Motor neuron (in vitro differentiated cells): ENCODE results near the gene REN. TPM values are rescaled to one million over a fixed set of nuclear protein-coding genes. Genes with fewer than 3 reads are reported as not detected.
A peak's percentile ranks its signal among the peaks of the same experiment; 100 is the strongest.

Experiments
- ATAC-seq, 8 experiments: fragments of 200-7000 bp; cut with Tn5 transposase; replicated peaks in 6 of 8; 2 replicates each; pipeline ENCODE4 v1.8.0; 2021; ENCODE audit warnings: mild to moderate bottlenecking in 8 of 8, moderate library complexity in 8 of 8
- H3K27ac ChIP-seq, 2 donors: fragments of 250-450 bp; sonication (Bioruptor Pico); 2 replicates each; pipeline ENCODE4 v1.9.0; 2021; ENCODE audit warnings: antibody characterized with exemption in 2 of 2, mild to moderate bottlenecking in 2 of 2, moderate library complexity in 1 of 2
- H3K4me1 ChIP-seq, 2 donors: fragments of 250-450 bp; sonication (Bioruptor Pico); replicated peaks in 1 of 2; 2 replicates each; pipeline ENCODE4 v1.6.1; 2021; ENCODE audit warnings: antibody characterized with exemption in 2 of 2, mild to moderate bottlenecking in 2 of 2, moderate library complexity in 1 of 2
- H3K4me3 ChIP-seq, 5 donors: fragments of 250-450 bp; sonication (Bioruptor Pico); 2 replicates each; pipeline ENCODE4 v1.9.0; 2021; ENCODE audit warnings: antibody characterized with exemption in 5 of 5, mild to moderate bottlenecking in 5 of 5, moderate library complexity in 4 of 5
- WGBS, 10 experiments: fragments of 450-650 bp; shearing (Covaris generic); methylation state at CpG; one replicate each; pipeline ENCODE4 v1.0.0; 2022; 5-methylcytosine and 5-hydroxymethylcytosine counted together
- in situ Hi-C, 9 experiments: fragments of 400-800 bp; cut with MboI; loops; one replicate each; pipeline ENCODE4 v1.15.0; 2021; ENCODE audit warnings: low sequenced_read_pairs in 9 of 9, low pct_unique_long_range_greater_than_20kb in 2 of 9; ENCODE audit not compliant: unreplicated experiment in 9 of 9
- total RNA-seq, 8 experiments: library from RNA; unstranded; fragments of 300-600 nt; gene quantifications; 2 replicates each; pipeline versions ENCODE4 v1.2.3 to v1.2.4, GENCODE V29; 2022

REN gene
- total RNA-seq, 8 experiments from 2014 or later, result 0.25 to 0.75 (median 0.33) TPM; not detected in 5

DNA sequence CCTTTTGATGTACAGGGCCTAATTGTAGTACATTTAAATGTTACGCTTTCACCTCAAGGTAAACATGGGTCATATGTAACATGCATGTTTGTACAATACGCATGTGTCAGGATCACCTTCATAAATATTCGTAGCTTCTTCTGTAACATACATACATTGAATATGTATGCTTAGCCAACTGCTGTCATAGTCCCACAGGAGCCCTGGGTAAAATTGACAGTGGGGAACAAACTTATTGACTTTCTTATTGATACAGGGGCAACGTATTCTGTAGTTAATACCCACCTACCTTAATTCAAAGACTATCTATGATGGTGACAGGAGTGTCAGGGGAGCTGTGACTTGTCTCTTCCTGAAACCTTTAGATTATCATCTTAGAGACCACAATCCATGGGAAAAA is 3.7 kb upstream of the REN start:
- peak in 1 of 8 experiments; percentile 58 for ATAC-seq
- in situ Hi-C loops, result loop anchor here in 8 of 9 experiments (10.0 to 25.0 kb wide), 3 partner anchors 192 to 342 kb away; partner anchors contain the start of genes PLEKHA6 (in 6 of the 8) and MDM4 (in 1 of the 8)
- Histone ChIP-seq H3K4me3 (no peak overlapping the region), H3K4me1 (peaks cover 9 to 11% of the 10 kb centered on the region in 2 donors), H3K27ac (no peak overlapping the region)
- 59 to 82% (median 74%) methylated on average over 2 to 4 of the region's 4 CpGs; no CpG with 5 or more reads in 2 of the 10 experiments for WGBS, 10 experiments

GRCh38 chr1:204167730-204168129 is 1.6 kb upstream of the REN start:
- Histone ChIP-seq H3K27ac (no peak overlapping the region), H3K4me1 (peaks cover 9 to 12% of the 10 kb centered on the region in 2 donors), H3K4me3 (no peak overlapping the region)
- in situ Hi-C loops, result loop anchor here in 8 of 9 experiments (10.0 to 25.0 kb wide), 3 partner anchors 195 to 345 kb away; partner anchors contain the start of genes PLEKHA6 (in 6 of the 8) and MDM4 (in 1 of the 8)
- WGBS, 10 experiments, result 27 to 93% (median 79%) methylated on average over 3 to 5 of the region's 5 CpGs; no CpG with 5 or more reads in 1 of the 10 experiments
- ATAC-seq, result no peak

- peaks cover 9 to 14% of the 10 kb centered on the region in 2 donors for H3K4me1 ChIP-seq
- 0 to 20% (median 4%) methylated on average over 1 to 7 of the region's 7 CpGs; no CpG with 5 or more reads in 3 of the 10 experiments for WGBS, 10 experiments
- no peak overlapping the region for H3K27ac ChIP-seq
- H3K4me3 ChIP-seq, result no peak overlapping the region
- peak; percentile 89 to 99 (median 96) for ATAC-seq
- in situ Hi-C loops, result loop anchor here in 8 of 9 experiments (10.0 to 25.0 kb wide), 3 partner anchors 200 to 350 kb away; partner anchors contain the start of genes PLEKHA6 (in 6 of the 8) and MDM4 (in 1 of the 8)
These were observed 3.6 kb downstream of the REN start for GRCh38 chr1:204162494-204163074.

DNA sequence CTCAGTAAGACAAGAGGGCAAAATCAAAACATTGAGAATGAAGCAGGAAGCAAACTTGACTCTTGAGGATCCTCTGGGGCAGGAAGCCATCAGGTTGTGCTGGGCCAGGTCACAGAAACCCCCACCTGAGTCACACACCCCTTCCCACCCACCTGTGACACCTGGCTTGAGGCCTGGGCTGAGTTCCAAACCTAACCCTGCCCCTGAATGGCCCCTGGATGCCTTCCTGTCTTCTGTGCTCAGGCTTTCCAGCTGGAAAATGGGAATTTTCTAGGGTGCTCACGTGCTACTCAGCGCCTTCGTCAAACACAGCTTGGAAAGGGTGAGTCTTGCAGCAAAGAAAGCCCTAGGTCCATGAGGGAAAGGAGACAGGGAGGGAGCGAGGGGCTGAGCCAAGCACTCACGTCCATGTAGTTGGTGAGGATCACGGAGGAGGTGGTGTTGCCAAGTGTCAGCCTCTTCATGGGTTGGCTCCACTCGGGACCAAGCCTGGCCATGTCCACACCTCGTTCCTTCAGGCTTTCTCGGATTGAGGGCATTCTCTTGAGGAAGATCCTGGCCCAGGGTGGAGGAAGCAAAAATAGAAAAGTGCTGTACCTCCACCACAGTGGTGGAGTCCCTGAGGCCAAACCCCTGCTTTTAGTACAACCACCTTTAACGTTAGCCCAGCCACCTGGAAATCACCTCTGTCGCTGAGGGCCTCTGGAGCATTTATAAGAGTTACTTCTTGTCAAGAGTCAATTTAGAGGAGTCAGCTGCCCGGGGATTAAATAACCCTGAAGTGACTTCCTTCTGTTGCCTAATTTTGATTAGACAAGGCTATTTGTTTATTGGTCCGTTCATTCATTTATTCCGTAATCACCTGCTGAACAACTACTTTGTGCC is 4.3 kb downstream of the REN start:
- in situ Hi-C loops, result loop anchor here in 8 of 9 experiments (10.0 to 25.0 kb wide), 3 partner anchors 200 to 350 kb away; partner anchors contain the start of genes PLEKHA6 (in 6 of the 8) and MDM4 (in 1 of the 8)
- Histone ChIP-seq H3K4me3 (no peak overlapping the region), H3K4me1 (peaks cover 9 to 14% of the 10 kb centered on the region in 2 donors), H3K27ac (no peak overlapping the region)
- no peak for ATAC-seq
- 12 to 91% (median 66%) methylated on average over 3 to 14 of the region's 14 CpGs; no CpG with 5 or more reads in 1 of the 10 experiments for WGBS, 10 experiments

DNA sequence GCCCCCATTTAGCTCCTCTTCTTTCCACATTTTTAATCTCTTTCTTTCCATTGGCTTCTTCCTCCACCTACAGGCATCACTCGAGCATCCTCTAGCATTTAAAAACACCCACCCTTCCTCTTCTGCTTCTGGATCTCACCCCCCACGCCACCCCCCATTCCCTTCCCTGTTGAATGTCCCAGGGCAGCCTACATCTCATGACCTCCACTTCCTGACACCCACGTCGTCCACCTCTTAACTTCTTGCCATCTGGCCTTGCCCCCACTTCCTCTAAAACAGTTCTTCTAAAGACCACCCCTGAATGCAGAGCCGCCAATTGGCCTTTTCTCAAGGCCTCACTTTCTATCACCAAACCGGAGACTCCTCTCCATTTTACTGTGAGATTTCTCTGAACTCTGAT is 8.2 kb downstream of the REN start:
- Histone ChIP-seq H3K4me1 (peaks cover 3% of the 10 kb centered on the region in 2 donors), H3K27ac (no peak overlapping the region), H3K4me3 (no peak overlapping the region)
- in situ Hi-C loops, result loop anchor here in 6 of 9 experiments (25.0 kb wide), 2 partner anchors 204 to 354 kb away; partner anchors contain the start of genes PLEKHA6 (in 6 of the 6) and MDM4 (in 1 of the 6)
- no peak for ATAC-seq
- WGBS, 10 experiments, result 17 to 96% (median 74%) methylated on average over 1 to 4 of the region's 6 CpGs

- in situ Hi-C loops, result loop anchor here in 6 of 9 experiments (25.0 kb wide), 2 partner anchors 206 to 356 kb away; partner anchors contain the start of genes PLEKHA6 (in 6 of the 6) and MDM4 (in 1 of the 6)
- ATAC-seq, result no peak
- WGBS, 10 experiments, result 0 to 90% (median 85%) methylated on average over 1 to 8 of the region's 10 CpGs; no CpG with 5 or more reads in 5 of the 10 experiments
- Histone ChIP-seq H3K4me3 (no peak overlapping the region), H3K4me1 (peaks cover 10 to 11% of the 10 kb centered on the region in 2 donors), H3K27ac (no peak overlapping the region)
These were observed 10.3 kb downstream of the REN start for GRCh38 chr1:204155881-204156280.

GRCh38 chr1:204154568-204155255 is 11.4 kb downstream of the REN start:
- Histone ChIP-seq H3K4me3 (no peak overlapping the region), H3K27ac (no peak overlapping the region), H3K4me1 (peaks cover 14 to 17% of the 10 kb centered on the region in 2 donors)
- ATAC-seq, result no peak
- 70 to 93% (median 91%) methylated on average over 2 to 14 of the region's 15 CpGs; no CpG with 5 or more reads in 4 of the 10 experiments for WGBS, 10 experiments
- in situ Hi-C loops, result loop anchor here in 6 of 9 experiments (25.0 kb wide), 2 partner anchors 208 to 358 kb away; partner anchors contain the start of genes PLEKHA6 (in 6 of the 6) and MDM4 (in 1 of the 6)

- in situ Hi-C loops, result loop anchor here in 6 of 9 experiments (25.0 kb wide), 2 partner anchors 209 to 359 kb away; partner anchors contain the start of genes PLEKHA6 (in 6 of the 6) and MDM4 (in 1 of the 6)
- ATAC-seq, result no peak
- WGBS, 10 experiments, result 40 to 100% (median 84%) methylated on average over 1 to 5 of the region's 5 CpGs; no CpG with 5 or more reads in 1 of the 10 experiments
- H3K4me1 ChIP-seq, result peaks cover 14 to 21% of the 10 kb centered on the region in 2 donors
- H3K27ac ChIP-seq, result no peak overlapping the region
- no peak overlapping the region for H3K4me3 ChIP-seq
These were observed 12.5 kb downstream of the REN start for GRCh38 chr1:204153667-204154066.

DNA sequence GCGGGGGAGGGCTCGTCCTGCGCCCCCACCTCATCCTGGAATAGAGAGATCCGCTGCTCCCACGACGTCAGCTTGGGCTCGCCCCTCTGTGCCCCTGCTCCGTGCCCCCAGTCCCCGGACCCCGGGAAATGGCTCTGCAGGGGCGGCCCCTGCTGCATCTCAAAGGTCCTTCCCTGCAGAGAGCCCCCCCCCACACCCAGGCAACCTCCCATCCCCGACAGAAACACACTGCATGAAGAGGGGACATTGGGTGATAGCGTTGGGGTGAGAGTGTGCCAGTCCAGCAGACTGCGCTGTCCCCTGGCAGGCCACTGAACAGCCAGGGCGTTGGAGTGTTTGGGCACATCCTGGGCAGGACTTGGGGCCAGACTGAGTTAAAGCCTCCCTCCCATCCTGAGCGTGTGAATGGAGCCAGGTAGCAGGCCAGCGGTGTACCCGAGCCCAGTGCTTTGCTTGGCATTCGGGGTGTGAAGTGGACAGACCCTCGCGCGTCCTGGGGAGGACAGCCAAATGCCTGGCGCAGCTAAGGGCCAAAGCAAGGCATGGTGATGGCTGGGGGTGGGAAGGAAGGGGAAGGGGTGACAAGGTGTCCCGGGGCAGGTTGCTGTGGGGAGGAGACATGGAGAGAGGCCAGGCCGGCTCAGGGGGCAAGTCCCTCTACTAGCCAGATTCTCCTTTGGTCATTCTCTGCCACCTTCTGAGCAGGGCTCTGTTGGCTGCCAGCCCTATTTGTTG is 13.7 kb downstream of the REN start:
- in situ Hi-C loops, result loop anchor here in 6 of 9 experiments (25.0 kb wide), 2 partner anchors 210 to 360 kb away; partner anchors contain the start of genes PLEKHA6 (in 6 of the 6) and MDM4 (in 1 of the 6)
- H3K4me1 ChIP-seq, result peaks cover 17 to 31% of the 10 kb centered on the region in 2 donors
- H3K4me3 ChIP-seq, result peak overlapping the region; percentile 46 to 65 (median 55)
- ATAC-seq, result peak in 2 of 8 experiments; percentile 18 to 21
- 20 to 33% methylated on average over 1 to 3 of the region's 25 CpGs; no CpG with 5 or more reads in 8 of the 10 experiments for WGBS, 10 experiments
- H3K27ac ChIP-seq, result peak overlapping the region; percentile 33 to 59

GRCh38 chr1:204151552-204152309 is 14.4 kb downstream of the REN start, which contains the start of gene ETNK2:
Gene ETNK2 (minus strand): TSS chr1:204152044. CDS start chr1:204151852, 192 bp downstream.
- peak within 1 kb of the TSS; percentile 46 to 65 (median 55) for H3K4me3 ChIP-seq

More at GRCh38 chr1:204151552-204152309, 14.4 kb downstream of the REN start, which contains the start of gene ETNK2:
- 0 to 5% (median 3%) methylated on average over 3 to 14 of the region's 94 CpGs; no CpG with 5 or more reads in 7 of the 10 experiments for WGBS, 10 experiments
- peak; percentile 58 to 84 (median 80) for ATAC-seq
- Histone ChIP-seq H3K4me1 (peaks cover 17 to 33% of the 10 kb centered on the region in 2 donors), H3K27ac (peak within 1 kb of the TSS; percentile 33 to 59)
- in situ Hi-C loops, result loop anchor here in 6 of 9 experiments (25.0 kb wide), 2 partner anchors 211 to 361 kb away; partner anchors contain the start of genes PLEKHA6 (in 6 of the 6) and MDM4 (in 1 of the 6)
